ENCODE results near the gene USP15. TPM values are rescaled to one million over a fixed set of nuclear protein-coding genes. Genes with fewer than 3 reads are reported as not detected.

Gene USP15
- total RNA-seq, 3 donors from 2014 or later: 62.5 to 78.3 (median 64.3) TPM

GRCh38 chr12:62217466-62218194 lies 42.6 kb upstream of the USP15 start:
- TF ChIP-seq, protein P1, sequence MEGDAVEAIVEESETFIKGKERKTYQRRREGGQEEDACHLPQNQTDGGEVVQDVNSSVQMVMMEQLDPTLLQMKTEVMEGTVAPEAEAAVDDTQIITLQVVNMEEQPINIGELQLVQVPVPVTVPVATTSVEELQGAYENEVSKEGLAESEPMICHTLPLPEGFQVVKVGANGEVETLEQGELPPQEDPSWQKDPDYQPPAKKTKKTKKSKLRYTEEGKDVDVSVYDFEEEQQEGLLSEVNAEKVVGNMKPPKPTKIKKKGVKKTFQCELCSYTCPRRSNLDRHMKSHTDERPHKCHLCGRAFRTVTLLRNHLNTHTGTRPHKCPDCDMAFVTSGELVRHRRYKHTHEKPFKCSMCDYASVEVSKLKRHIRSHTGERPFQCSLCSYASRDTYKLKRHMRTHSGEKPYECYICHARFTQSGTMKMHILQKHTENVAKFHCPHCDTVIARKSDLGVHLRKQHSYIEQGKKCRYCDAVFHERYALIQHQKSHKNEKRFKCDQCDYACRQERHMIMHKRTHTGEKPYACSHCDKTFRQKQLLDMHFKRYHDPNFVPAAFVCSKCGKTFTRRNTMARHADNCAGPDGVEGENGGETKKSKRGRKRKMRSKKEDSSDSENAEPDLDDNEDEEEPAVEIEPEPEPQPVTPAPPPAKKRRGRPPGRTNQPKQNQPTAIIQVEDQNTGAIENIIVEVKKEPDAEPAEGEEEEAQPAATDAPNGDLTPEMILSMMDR (IDR thresholded peaks at IDR 0.05): no peak
- Histone ChIP-seq H3K4me1 (ENCODE audit: low read depth) (no peaks in the 10 kb centered on the region), H3K36me3 (ENCODE audit: low read depth) (no peaks in the 10 kb centered on the region), H3K4me3 (no peak overlapping the region), H3K9me3 (no peaks in the 10 kb centered on the region)
- intact Hi-C loops (cut with DNase I, micrococcal nuclease): no loop called here
- ATAC-seq (no peak), DNase-seq (no peak)

GRCh38 chr12:62221107-62221506 lies 39.1 kb upstream of the USP15 start:
- intact Hi-C loops (cut with DNase I, micrococcal nuclease): no loop called here
- no peak for DNase-seq
- no peak for ATAC-seq
- Histone ChIP-seq H3K9me3 (no peaks in the 10 kb centered on the region), H3K4me3 (no peak overlapping the region), H3K4me1 (ENCODE audit: low read depth) (no peaks in the 10 kb centered on the region), H3K36me3 (ENCODE audit: low read depth) (no peaks in the 10 kb centered on the region)
- TF ChIP-seq, protein P1 (IDR thresholded peaks at IDR 0.05): no peak

DNA sequence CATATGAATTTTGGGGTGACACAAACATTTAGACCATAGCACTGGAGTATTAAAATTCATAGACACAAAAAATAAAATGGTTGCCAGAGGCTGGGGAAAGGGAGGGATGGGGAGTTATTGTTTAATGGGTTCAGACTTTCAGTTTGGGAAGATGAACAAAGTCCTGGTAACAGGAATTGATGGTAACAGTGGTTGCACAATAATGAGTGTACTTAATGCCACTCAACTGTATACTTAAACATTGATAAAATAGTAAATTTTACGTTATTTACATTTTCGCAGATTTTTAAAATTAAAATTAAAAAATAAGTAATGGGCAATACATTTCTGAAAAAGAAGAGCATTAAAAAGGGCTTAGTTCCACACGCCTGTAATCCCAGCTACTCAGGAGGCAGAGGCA lies 35.6 kb upstream of the USP15 start:
- Histone ChIP-seq H3K36me3 (ENCODE audit: low read depth) (no peaks in the 10 kb centered on the region), H3K9me3 (no peaks in the 10 kb centered on the region), H3K4me3 (no peak overlapping the region), H3K4me1 (ENCODE audit: low read depth) (no peaks in the 10 kb centered on the region)
- intact Hi-C loops (cut with DNase I, micrococcal nuclease): no loop called here
- TF ChIP-seq, protein P1 (IDR thresholded peaks at IDR 0.05): no peak
- no peak for ATAC-seq
- no peak for DNase-seq

- DNase-seq: no peak
- TF ChIP-seq, protein P1 (IDR thresholded peaks at IDR 0.05): no peak
- H3K9me3 ChIP-seq: no peaks in the 10 kb centered on the region
Observed at GRCh38 chr12:62227091-62227490, 33.1 kb upstream of the USP15 start.

DNA sequence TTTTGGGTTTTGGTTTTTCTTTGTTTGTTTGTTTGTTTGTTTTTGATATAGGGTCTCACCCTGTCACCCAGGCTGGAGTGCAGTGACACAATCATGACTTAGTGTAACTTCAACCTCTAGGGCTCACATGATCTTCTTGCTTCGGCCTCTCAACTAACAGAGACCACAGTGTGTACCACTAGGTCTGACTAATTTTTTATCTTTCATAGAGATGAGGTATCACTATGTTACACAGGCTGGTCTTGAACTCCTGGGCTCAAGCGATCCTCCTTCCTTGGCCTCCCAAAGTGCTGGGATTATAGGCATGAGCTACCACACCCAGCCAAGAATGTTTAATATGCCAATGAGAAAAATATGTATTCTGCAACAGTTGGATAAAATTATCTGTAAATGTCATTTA lies 29.6 kb upstream of the USP15 start:
- no peak overlapping the region for H3K4me3 ChIP-seq
- TF ChIP-seq, protein P1 (IDR thresholded peaks at IDR 0.05): no peak
- no peaks in the 10 kb centered on the region for H3K9me3 ChIP-seq
- DNase-seq: no peak
- H3K36me3 ChIP-seq (ENCODE audit: low read depth): no peaks in the 10 kb centered on the region
- ATAC-seq: no peak
- no peaks in the 10 kb centered on the region for H3K4me1 ChIP-seq (ENCODE audit: low read depth)
- intact Hi-C loops (cut with DNase I, micrococcal nuclease): no loop called here

More at GRCh38 chr12:62227091-62227490, 33.1 kb upstream of the USP15 start:
- intact Hi-C loops (cut with DNase I, micrococcal nuclease): no loop called here
- Histone ChIP-seq H3K4me3 (no peak overlapping the region), H3K4me1 (ENCODE audit: low read depth) (no peaks in the 10 kb centered on the region), H3K36me3 (ENCODE audit: low read depth) (no peaks in the 10 kb centered on the region)
- no peak for ATAC-seq

All from mucosa of descending colon (tissue), 3 donors.